Left ventricle myocardium superior (tissue), 1 donor: Measurements from ENCODE around the gene CARD8. TPM values are rescaled to one million over a fixed set of nuclear protein-coding genes. Genes with fewer than 3 reads are reported as not detected.
"Not testable (repeated sequence)": the region's sequence is repeated elsewhere in the genome, so short reads cannot be mapped to it uniquely, and the experiment has no call there.

ENCODE experiments used
- ATAC-seq: fragments of 200-7000 bp; cut with Tn5 transposase; one replicate; pipeline ENCODE4 v1.9.1; 2020; ENCODE audit warnings: mild to moderate bottlenecking, moderate library complexity
- DNase-seq: peaks from one replicate; pipeline ENCODE4 v3.0.0-alpha.2; 2020
- intact Hi-C: fragments of 100-400 bp; cut with micrococcal nuclease; formaldehyde crosslinking; loops from one replicate; pipeline ENCODE4 v1.11.0; 2022
- total RNA-seq: library from RNA; stranded (reverse); fragmentation: NEBNext Ultra II Directional; extraction: Animal tissue kit (Norgen Biotek cat#: 25700); gene quantifications from one replicate; pipeline ENCODE4 v1.2.1, GENCODE V29; 2021
- donor health status: DM: no; HTN: yes; CAD: no; lungs with severe emphysema.

Gene CARD8
- total RNA-seq, 1 donor from 2014 or later, result 31.2 TPM

DNA sequence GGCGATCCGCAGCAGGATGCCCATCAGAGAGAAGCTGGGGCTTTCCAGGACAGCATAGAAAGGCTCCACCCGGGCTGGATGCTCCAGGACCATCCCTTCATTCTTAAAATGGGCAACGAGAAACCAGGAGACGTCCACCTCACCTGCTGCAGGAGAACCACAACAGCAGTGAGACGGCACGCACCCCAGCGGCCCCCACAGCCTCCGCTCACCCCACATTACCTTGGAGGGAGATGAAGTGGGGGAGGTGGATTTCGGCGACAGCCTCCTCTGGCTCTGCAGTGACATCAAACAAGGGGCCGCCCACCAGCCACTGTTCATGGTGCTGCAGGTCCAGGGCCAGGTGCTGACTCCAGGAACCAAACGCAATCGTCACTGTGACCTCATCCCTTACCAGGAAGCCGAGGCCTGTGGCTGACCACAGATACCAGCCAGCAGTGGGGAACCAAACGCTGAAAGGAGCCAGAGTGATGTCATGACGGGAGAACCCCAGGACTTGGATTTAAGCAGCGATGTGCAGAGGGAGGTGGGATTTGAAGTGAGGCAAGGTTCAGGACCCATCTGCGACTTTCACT is 25.1 kb downstream of the CARD8 start:
- no peak for DNase-seq
- no peak for ATAC-seq
- intact Hi-C loops, result no loop called here

- intact Hi-C loops, result no loop called here
- ATAC-seq, result no peak
- no peak for DNase-seq
Measured at GRCh38 chr19:48221628-48222027, 34.1 kb downstream of the CARD8 start.

DNA sequence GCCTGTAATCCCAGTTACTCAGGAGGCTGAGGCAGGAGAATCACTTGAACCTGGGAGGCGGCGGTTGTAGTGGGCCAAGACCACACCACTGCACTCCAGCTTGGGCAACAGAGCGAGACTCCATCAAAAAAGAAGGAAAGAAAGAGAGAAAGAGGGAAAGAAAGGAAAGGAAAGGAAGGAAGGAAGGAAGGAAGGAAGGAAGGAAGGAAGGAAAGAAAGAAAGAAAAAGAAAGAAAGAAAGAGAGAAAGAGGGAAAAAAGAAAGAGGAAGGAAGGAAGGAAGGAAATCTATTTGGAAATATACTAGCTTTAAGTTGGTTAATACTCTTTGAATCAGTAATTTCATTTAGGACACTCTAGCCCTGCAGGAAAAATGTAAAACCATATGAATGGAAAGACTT is 34.9 kb downstream of the CARD8 start:
- DNase-seq, ATAC-seq, intact Hi-C loops: not testable (repeated sequence)

GRCh38 chr19:48218997-48219396 is 36.7 kb downstream of the CARD8 start:
- intact Hi-C loops, result no loop called here
- ATAC-seq (no peak), DNase-seq (no peak)

- no peak for ATAC-seq
- intact Hi-C loops, result no loop called here
- no peak for DNase-seq
Measured at GRCh38 chr19:48216933-48217332, 38.8 kb downstream of the CARD8 start.

DNA sequence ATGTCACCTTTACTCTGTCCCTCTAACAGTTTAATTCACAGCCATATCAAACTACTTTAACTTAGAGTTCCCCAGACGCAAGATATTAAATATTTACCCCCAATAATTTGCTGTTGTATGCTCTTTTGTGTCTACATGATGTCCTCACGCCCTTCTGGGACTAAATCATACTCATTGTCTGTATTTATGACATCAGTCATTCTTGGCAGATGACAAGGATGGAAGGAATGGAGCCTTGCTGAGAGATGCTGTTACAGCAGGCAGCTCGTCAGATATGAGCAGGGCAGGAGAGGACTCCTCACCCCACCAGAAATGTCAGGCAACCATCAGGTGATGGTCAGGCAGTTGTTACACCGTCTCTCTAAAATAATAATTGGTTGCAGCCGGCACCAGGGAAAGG is 41.8 kb downstream of the CARD8 start:
- DNase-seq, result no peak
- intact Hi-C loops, result no loop called here
- ATAC-seq, result no peak

DNA sequence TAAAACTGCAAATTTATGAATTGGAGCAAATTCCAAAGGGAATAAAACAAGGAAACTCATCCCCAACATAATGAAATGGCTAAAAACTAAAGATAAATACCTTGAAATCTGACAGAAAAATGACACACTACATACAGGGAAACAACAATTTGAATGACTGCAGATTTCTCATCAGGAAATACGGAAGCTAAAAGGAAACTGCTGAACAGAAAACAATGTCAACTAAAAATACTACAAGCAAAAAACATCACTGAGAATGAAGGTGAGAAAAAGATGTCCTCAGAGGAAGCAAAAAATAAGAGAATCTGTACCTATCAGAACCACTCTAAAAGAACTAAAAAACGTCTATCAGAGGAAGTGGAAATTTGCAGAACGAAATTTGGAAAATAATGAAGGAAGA is 45.7 kb downstream of the CARD8 start:
- intact Hi-C loops, result no loop called here
- no peak for ATAC-seq
- no peak for DNase-seq

DNA sequence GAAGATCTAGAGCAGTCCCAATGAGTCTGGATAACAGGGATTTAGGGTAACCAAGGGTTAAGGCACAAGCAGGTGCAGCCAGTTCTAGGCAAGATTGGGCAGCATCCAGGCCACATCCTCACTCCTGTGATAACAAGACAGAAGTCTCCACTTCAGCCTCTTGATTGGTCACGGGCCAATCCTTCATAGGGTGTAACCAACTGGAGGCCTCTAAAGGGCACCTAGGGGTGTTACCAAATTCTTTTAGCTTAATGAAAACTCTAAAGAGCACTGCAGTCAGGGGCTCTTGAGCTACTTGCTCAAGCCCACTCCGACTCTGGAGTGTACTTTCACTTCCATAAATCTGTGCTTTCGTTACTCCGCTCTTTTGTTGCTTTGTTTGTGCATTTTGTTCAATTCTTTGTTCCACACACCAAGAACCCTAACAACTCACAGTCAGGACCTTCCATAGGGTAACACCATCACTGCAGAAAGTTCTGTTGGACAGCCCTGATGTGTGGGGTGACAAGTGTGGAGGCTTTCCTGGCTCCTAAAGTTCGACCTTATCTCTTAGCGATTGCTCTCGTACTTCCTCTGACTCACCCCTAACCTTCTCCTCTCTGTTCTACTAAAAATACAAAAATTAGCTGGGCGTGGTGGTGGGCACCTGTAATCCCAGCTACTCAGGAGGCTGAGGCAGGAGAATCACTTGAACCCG is 49.2 kb downstream of the CARD8 start:
- intact Hi-C loops, result no loop called here
- no peak for ATAC-seq
- DNase-seq, result no peak

DNA sequence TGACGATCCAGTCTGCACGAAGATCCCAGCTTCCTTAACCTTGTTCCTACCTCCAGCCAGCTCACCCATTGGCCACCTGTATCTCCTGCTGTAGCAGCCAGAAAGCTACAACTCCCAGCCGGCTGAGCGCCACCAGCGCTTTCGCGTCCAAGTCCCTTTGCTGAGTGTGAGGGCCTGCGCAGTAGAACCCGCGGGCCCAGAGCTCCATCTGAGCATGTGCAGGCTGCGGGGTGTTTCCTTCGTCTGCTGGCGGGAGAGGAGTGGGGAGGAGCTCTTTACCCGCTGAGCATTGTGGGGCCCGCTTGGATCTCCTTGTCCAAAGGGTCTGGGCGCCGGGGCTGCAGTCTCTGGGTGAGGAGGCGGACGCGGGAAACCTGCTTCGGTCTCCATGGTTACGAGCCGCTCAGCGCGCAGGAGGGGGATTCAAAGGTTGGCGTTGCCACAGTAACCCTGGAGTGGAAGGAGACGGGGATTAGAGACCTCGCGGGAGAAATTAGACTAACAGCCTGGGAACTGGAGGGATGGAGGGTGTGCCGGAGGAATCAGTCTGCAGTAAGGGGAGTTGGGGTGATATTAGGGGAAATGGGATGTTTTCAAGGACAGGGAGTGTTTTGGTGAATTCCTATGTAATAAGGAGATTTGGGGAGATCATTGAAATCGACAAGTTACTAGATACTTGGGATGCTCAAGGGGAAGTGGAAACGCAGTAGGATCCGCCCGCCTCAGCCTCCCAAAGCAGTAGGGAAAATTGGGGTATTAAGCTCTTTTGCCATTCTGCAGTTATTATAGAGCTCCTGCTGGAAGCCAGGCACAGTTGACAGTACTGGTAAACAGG is 51.7 kb downstream of the CARD8 start:
- DNase-seq (peak; percentile 95), ATAC-seq (peak; percentile 100)
- intact Hi-C loops, result no loop called here

- DNase-seq (no peak), ATAC-seq (no peak)
- intact Hi-C loops, result no loop called here
Measured at GRCh38 chr19:48203222-48203793, 52.4 kb downstream of the CARD8 start.

GRCh38 chr19:48196933-48197665 is 58.6 kb downstream of the CARD8 start:
- intact Hi-C loops, result no loop called here
- ATAC-seq (peak; percentile 58), DNase-seq (no peak)

- peak; percentile 41 for ATAC-seq
- peak; percentile 27 for DNase-seq
- intact Hi-C loops, result no loop called here
Measured at GRCh38 chr19:48196321-48196763, 59.4 kb downstream of the CARD8 start.

- DNase-seq (no peak), ATAC-seq (no peak)
- intact Hi-C loops, result no loop called here
Measured at GRCh38 chr19:48194844-48195830, 60.6 kb downstream of the CARD8 start.

- ATAC-seq, result no peak
- intact Hi-C loops, result no loop called here
- DNase-seq, result no peak
Measured at GRCh38 chr19:48194041-48194843, 61.5 kb downstream of the CARD8 start.

- ATAC-seq, result no peak
- no peak for DNase-seq
- intact Hi-C loops, result no loop called here
Measured at GRCh38 chr19:48192750-48193149, 63.0 kb downstream of the CARD8 start.

DNA sequence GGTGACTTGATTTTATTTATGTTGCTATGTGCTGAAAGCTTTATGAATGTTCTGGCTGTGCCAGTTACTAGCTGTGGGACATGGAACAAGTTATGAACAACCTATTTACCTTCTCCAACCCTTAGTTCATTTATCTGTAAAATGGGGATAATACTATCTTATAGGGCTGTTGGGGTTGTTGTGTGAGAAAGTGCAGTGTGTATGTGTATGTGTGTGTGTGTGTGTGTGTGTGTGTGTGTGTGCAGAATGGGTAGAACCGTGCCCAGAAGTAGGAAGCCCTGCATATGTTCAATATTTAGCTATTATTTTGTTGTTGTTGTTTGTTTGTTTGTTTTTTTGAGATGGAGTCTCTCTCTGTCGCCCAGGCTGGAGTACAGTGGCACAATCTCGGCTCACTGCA is 64.8 kb downstream of the CARD8 start:
- intact Hi-C loops, result no loop called here
- DNase-seq (no peak), ATAC-seq (no peak)

- intact Hi-C loops, result no loop called here
- DNase-seq, result no peak
- no peak for ATAC-seq
Measured at GRCh38 chr19:48190288-48190884, 65.3 kb downstream of the CARD8 start.
